Activated CD8-positive, alpha-beta memory T cell treated with anti-CD3 and anti-CD28 coated beads, Interleukin-2, amount 50 U/mL, for 4 hours (primary cell): ENCODE results near the gene CPZ.

Experiments
- DNase-seq: peaks from one replicate; pipeline ENCODE4 v3.0.0-alpha.2; 2020

CPZ gene

GRCh38 chr4:8581094-8581861 lies 11.3 kb upstream of the CPZ start:
- no peak for DNase-seq

- no peak for DNase-seq
These were observed 10.5 kb upstream of the CPZ start for GRCh38 chr4:8582016-8582415.

GRCh38 chr4:8582436-8582835 lies 10.1 kb upstream of the CPZ start:
- no peak for DNase-seq

GRCh38 chr4:8582941-8583654 lies 9.5 kb upstream of the CPZ start:
- DNase-seq = no peak

- no peak for DNase-seq
These were observed 8.9 kb upstream of the CPZ start for GRCh38 chr4:8583655-8584025.

GRCh38 chr4:8585186-8585585 lies 7.4 kb upstream of the CPZ start:
- DNase-seq = no peak

- no peak for DNase-seq
These were observed 6.8 kb upstream of the CPZ start for GRCh38 chr4:8585721-8586212.

GRCh38 chr4:8586246-8586645 lies 6.3 kb upstream of the CPZ start:
- DNase-seq = no peak

GRCh38 chr4:8586671-8587468 lies 5.7 kb upstream of the CPZ start:
- DNase-seq = no peak

- no peak for DNase-seq
These were observed 4.9 kb upstream of the CPZ start for GRCh38 chr4:8587469-8588195.

- no peak for DNase-seq
These were observed 4.4 kb upstream of the CPZ start for GRCh38 chr4:8588196-8588470.

- DNase-seq = no peak
These were observed 3.2 kb upstream of the CPZ start for GRCh38 chr4:8589336-8589735.

- DNase-seq = no peak
These were observed 2.6 kb upstream of the CPZ start for GRCh38 chr4:8589823-8590545.

- DNase-seq = no peak
These were observed 2.1 kb upstream of the CPZ start for GRCh38 chr4:8590546-8590880.

- no peak for DNase-seq
These were observed 1.5 kb upstream of the CPZ start for GRCh38 chr4:8591114-8591513.

- DNase-seq = no peak
These were observed 769 bp upstream of the CPZ start for GRCh38 chr4:8591626-8592365.

GRCh38 chr4:8593264-8594096 lies 915 bp downstream of the CPZ start:
- no peak for DNase-seq

GRCh38 chr4:8594097-8595038 lies 1.8 kb downstream of the CPZ start:
- no peak for DNase-seq

GRCh38 chr4:8595237-8596087 lies 2.9 kb downstream of the CPZ start:
- no peak for DNase-seq
